ENCODE measurements around the gene ALPK3. TPM values are rescaled to one million over a fixed set of nuclear protein-coding genes. Genes with fewer than 3 reads are reported as not detected.

ALPK3 gene
- total RNA-seq, 2 donors from 2014 or later, result 7.8 to 15.8 TPM

GRCh38 chr15:84836844-84837243 is 19.7 kb downstream of the ALPK3 start:
- H3K4me3 ChIP-seq, result no peak overlapping the region
- H3K4me1 ChIP-seq, result peaks cover 36% of the 10 kb centered on the region
- H3K27me3 ChIP-seq, result no peaks in the 10 kb centered on the region
- intact Hi-C loops (cut with DNase I), result no loop called here
- H3K36me3 ChIP-seq (replicated peaks in 1 of 2; ENCODE audit: insufficient read depth in 1 of 2, low read depth in 2 of 2), result no peaks in the 10 kb centered on the region
- H3K27ac ChIP-seq, result no peak overlapping the region
- ATAC-seq (no peak), DNase-seq (no peak)
- no peak for TF ChIP-seq POLR2A (IDR thresholded peaks at IDR 0.05)
- TF ChIP-seq CTCF (IDR thresholded peaks at IDR 0.05), result no peak
- H3K9me3 ChIP-seq, result no peaks in the 10 kb centered on the region
- WGBS, 2 donors, result 91 to 96% methylated on average over 1 of the region's 1 CpG

- intact Hi-C loops (cut with DNase I), result no loop called here
- Histone ChIP-seq H3K27me3 (no peaks in the 10 kb centered on the region), H3K27ac (peak overlapping the region; percentile 93 to 97 (median 96)), H3K4me1 (peaks cover 56% of the 10 kb centered on the region), H3K9me3 (no peaks in the 10 kb centered on the region), H3K4me3 (no peak overlapping the region), H3K36me3 (replicated peaks in 1 of 2; ENCODE audit: insufficient read depth in 1 of 2, low read depth in 2 of 2) (no peaks in the 10 kb centered on the region)
- no peak for DNase-seq
- no peak for TF ChIP-seq CTCF (IDR thresholded peaks at IDR 0.05)
- TF ChIP-seq POLR2A (IDR thresholded peaks at IDR 0.05), result no peak
- ATAC-seq, result no peak
- WGBS, 2 donors, result 97% methylated on average over 23 of the region's 23 CpGs
Observed at GRCh38 chr15:84839714-84840113, 22.6 kb downstream of the ALPK3 start.

DNA sequence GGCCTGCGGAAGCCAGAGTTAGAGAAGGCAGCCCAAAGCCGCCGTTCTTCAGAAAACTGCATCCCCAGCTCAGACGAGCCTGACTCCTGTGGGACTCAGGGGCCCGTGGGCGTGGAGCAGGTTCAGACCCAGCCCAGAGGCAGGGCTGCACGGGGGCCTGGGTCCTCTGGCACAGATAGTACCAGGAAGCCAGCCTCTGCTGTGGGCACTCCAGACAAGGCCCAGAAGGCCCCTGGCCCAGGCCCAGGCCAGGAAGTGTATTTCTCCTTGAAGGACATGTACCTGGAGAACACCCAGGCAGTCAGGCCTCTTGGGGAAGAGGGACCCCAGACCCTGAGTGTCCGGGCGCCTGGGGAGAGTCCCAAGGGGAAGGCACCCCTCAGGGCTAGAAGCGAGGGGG is 23.1 kb downstream of the ALPK3 start:
- H3K27ac ChIP-seq, result peak overlapping the region; percentile 93 to 97 (median 96)
- peaks cover 62% of the 10 kb centered on the region for H3K4me1 ChIP-seq
- TF ChIP-seq POLR2A (IDR thresholded peaks at IDR 0.05) (no peak), CTCF (IDR thresholded peaks at IDR 0.05) (no peak)
- 82 to 83% methylated on average over 6 to 10 of the region's 10 CpGs for WGBS, 2 donors
- DNase-seq, result peak; percentile 61 to 83 (median 76)
- intact Hi-C loops (cut with DNase I), result no loop called here
- H3K27me3 ChIP-seq, result no peaks in the 10 kb centered on the region
- H3K9me3 ChIP-seq, result no peaks in the 10 kb centered on the region
- H3K36me3 ChIP-seq (replicated peaks in 1 of 2; ENCODE audit: insufficient read depth in 1 of 2, low read depth in 2 of 2), result no peaks in the 10 kb centered on the region
- peak; percentile 41 for ATAC-seq
- H3K4me3 ChIP-seq, result no peak overlapping the region

DNA sequence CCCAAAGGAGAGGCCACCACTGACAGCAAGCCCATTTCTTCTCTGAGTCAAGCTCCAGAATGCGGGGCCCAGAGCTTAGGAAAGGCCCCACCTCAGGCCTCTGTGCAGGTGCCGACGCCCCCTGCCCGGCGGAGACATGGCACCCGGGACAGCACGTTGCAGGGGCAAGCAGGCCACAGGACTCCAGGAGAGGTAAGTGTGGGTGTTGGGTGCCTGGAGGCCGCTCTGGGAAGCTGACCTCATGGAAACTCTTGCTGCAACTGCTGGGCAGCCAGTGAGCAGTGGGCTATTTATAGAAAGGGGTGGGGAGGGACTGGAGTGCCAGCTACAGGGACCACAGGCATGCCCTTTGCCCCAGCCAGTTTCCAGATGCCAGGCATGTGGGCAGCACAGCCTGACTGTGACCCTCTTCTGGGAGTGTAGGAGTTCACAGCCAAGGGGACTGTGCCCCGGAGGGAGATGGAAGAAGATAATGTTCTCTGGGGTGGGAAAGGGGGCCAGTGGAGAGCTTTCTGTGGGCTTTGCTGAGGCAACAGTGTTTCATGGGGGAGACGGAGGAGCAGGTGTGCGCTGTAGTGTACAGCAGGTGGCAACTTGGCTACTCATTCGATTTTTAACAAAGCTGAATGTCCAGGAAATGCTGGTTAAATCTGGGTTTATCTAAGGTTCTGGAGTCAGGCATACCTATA is 23.7 kb downstream of the ALPK3 start:
- Histone ChIP-seq H3K4me3 (no peak overlapping the region), H3K4me1 (peaks cover 68% of the 10 kb centered on the region), H3K36me3 (replicated peaks in 1 of 2; ENCODE audit: insufficient read depth in 1 of 2, low read depth in 2 of 2) (no peaks in the 10 kb centered on the region), H3K27ac (peak overlapping the region; percentile 93 to 97 (median 96)), H3K9me3 (no peaks in the 10 kb centered on the region), H3K27me3 (no peaks in the 10 kb centered on the region)
- DNase-seq (peak; percentile 88 to 96 (median 94)), ATAC-seq (peak; percentile 93)
- peak; percentile 26 to 70 (median 61) for TF ChIP-seq POLR2A (IDR thresholded peaks at IDR 0.05)
- peak in 1 of 7 experiments; percentile 12 for TF ChIP-seq CTCF (IDR thresholded peaks at IDR 0.05)
- WGBS, 2 donors, result 28 to 30% methylated on average over 4 to 12 of the region's 12 CpGs
- intact Hi-C loops (cut with DNase I), result no loop called here

- intact Hi-C loops (cut with DNase I), result no loop called here
- peaks cover 70% of the 10 kb centered on the region for H3K4me1 ChIP-seq
- no peak for ATAC-seq
- WGBS, 2 donors, result 78% methylated on average over 1 of the region's 1 CpG; no CpG with 5 or more reads in 1 of the 2 donors
- DNase-seq, result no peak
- no peaks in the 10 kb centered on the region for H3K36me3 ChIP-seq (replicated peaks in 1 of 2; ENCODE audit: insufficient read depth in 1 of 2, low read depth in 2 of 2)
- peak overlapping the region; percentile 93 to 97 (median 96) for H3K27ac ChIP-seq
- no peaks in the 10 kb centered on the region for H3K9me3 ChIP-seq
- TF ChIP-seq POLR2A (IDR thresholded peaks at IDR 0.05) (no peak), CTCF (IDR thresholded peaks at IDR 0.05) (no peak)
- H3K27me3 ChIP-seq, result no peaks in the 10 kb centered on the region
- H3K4me3 ChIP-seq, result no peak overlapping the region
Observed at GRCh38 chr15:84842781-84843180, 25.6 kb downstream of the ALPK3 start.
